HG03108 (cell line): Measurements from ENCODE around the gene ADAM10.

ENCODE experiments used
- ATAC-seq: cut with Tn5 transposase; IDR thresholded peaks from one replicate; pipeline ENCODE4 v1.9.1; 2021; ENCODE audit warnings: moderate library complexity; ENCODE audit not compliant: unreplicated experiment

The ADAM10 gene

GRCh38 chr15:58541410-58542087, 208.0 kb downstream of the ADAM10 start:
- no peak for ATAC-seq

- no peak for ATAC-seq
Measured at GRCh38 chr15:58539548-58539947, 210.0 kb downstream of the ADAM10 start.

GRCh38 chr15:58538901-58539300, 210.6 kb downstream of the ADAM10 start:
- no peak for ATAC-seq
